Upper lobe of left lung (tissue), 6 donors: ENCODE data around the gene ACY1. TPM values are rescaled to one million over a fixed set of nuclear protein-coding genes. Genes with fewer than 3 reads are reported as not detected.
A peak's percentile ranks its signal among the peaks of the same experiment; 100 is the strongest.

Source experiments
- ATAC-seq, 2 donors: fragments of 200-7000 bp; cut with Tn5 transposase; one replicate each; pipeline ENCODE4 v1.9.1; 2022; ENCODE audit warnings: mild to moderate bottlenecking in 2 of 2, moderate library complexity in 2 of 2; ENCODE audit not compliant: low FRiP score in 2 of 2
- DNase-seq, 2 donors: peaks; one replicate each; pipeline ENCODE4 v3.0.0-alpha.2; 2019 to 2020
- H3K27ac ChIP-seq, 4 donors: fragments of 200-600 bp; sonication (generic); one replicate each; pipeline ENCODE4 v1.5.1; 2016 to 2019
- H3K27me3 ChIP-seq, 4 donors: fragments of 200-600 bp; sonication (generic); one replicate each; pipeline ENCODE4 v1.5.1; 2017 to 2019
- H3K36me3 ChIP-seq, 4 donors: fragments of 200-600 bp; sonication (generic); one replicate each; pipeline ENCODE4 v1.5.1; 2016 to 2019
- H3K4me1 ChIP-seq, 4 donors: fragments of 200-600 bp; sonication (generic); one replicate each; pipeline ENCODE4 v1.5.1; 2018 to 2019
- H3K4me3 ChIP-seq, 4 donors: fragments of 200-600 bp; sonication (generic); one replicate each; pipeline ENCODE4 v1.5.1; 2017 to 2019; ENCODE audit warnings: mild to moderate bottlenecking in 2 of 4, moderate library complexity in 1 of 4
- H3K9me3 ChIP-seq, 4 donors: fragments of 200-600 bp; sonication (generic); one replicate each; pipeline ENCODE4 v1.5.1; 2018 to 2019
- EP300 ChIP-seq, 4 donors: sonication (generic); formaldehyde crosslinking; IDR thresholded peaks; one replicate each; pipeline ENCODE4 v1.5.1; 2017; ENCODE audit warnings: antibody characterized with exemption in 4 of 4, control low read depth in 2 of 4
- POLR2A ChIP-seq, 4 donors: fragments of 450-650 bp; IDR thresholded peaks; one replicate each; pipeline ENCODE4 v1.5.1; 2016 to 2017; ENCODE audit warnings: antibody characterized with exemption in 4 of 4, mild to moderate bottlenecking in 2 of 4
- POLR2AphosphoS5 ChIP-seq, 2 donors: sonication (generic); formaldehyde crosslinking; IDR thresholded peaks; one replicate each; pipeline ENCODE4 v1.5.1; 2017; ENCODE audit warnings: antibody characterized with exemption in 2 of 2
- WGBS, 2 donors: methylation state at CpG; one replicate each; pipeline ENCODE4 v1.1.5; 2017 to 2018; 5-methylcytosine and 5-hydroxymethylcytosine counted together
- total RNA-seq, 6 donors: library from RNA; depleted of rRNA in 4 of 6; stranded (reverse); fragments of >200 nt in 4 of 6; gene quantifications; one replicate each; pipeline versions ENCODE4 v1.1.0 to v1.2.1, GENCODE V29; 2016 to 2021
- TF ChIP-seq, protein P1 (sequence below), 6 experiments: fragments of 450-650 bp in 4 of 6; fragments of 200-600 bp in 2 of 6; sonication (generic) in 2 of 6; IDR thresholded peaks; one replicate each; pipeline ENCODE4 v1.5.1; 2016 to 2019; ENCODE audit warnings: antibody characterized with exemption in 6 of 6
- donor health status: DM: no; HTN: no; CAD: no; lungs with moderate emphysema.
- donor health status: DM: no; HTN: yes; CAD: no; lungs with severe emphysema.

The ACY1 gene
- total RNA-seq, 6 donors from 2014 or later: 17.4 to 65.0 (median 35.9) TPM

DNA sequence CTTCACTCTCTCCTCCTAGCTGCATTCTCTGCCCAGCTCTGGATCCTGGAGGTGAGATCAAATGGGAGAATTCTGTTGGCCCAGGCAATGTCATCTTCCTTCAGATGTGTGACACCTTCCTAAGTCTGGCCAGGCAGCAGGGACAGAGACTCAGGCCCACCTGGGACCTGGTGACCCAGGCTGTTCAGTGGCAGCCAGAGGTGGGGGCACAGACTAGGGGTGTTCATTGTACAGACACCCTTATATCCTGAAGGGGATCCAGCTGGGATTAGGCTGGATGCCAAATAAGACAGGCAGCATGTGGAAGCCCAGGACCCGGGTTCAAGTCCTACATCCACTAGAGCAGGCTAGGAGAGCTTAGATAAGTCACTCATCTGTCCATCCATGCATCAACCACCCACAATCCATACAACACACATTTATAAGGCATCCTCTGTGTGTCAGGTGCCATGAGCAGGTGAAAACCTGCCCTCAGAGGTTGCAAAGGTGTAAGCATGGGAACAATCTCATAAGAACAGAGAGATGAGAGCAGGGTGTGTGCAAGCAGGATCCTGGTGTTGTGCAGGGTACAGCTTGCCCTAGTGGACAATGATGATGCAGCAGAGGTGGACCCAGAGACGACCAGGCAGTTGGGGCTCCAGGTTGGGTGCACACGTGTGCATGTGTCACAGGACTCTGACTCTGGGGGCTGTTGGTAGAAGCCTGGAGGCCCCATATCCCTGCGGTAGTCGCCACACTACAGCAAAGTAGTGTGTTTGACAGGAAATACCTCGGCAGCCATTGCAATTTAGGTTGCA lies 30.7 kb downstream of the ACY1 start:
- no peak for DNase-seq
- Histone ChIP-seq H3K4me3 (no peak overlapping the region), H3K36me3 (no peaks in the 10 kb centered on the region), H3K27me3 (no peaks in the 10 kb centered on the region), H3K9me3 (no peaks in the 10 kb centered on the region), H3K4me1 (peaks cover 8 to 30% (median 13%) of the 10 kb centered on the region in 4 donors), H3K27ac (peak overlapping the region in 3 of 4 donors; percentile 2 to 85 (median 76))
- 67 to 80% methylated on average over 3 to 6 of the region's 6 CpGs for WGBS, 2 donors
- ATAC-seq: no peak
- TF ChIP-seq POLR2A (IDR thresholded peaks at IDR 0.05) (no peak), EP300 (IDR thresholded peaks at IDR 0.05) (no peak)
- TF ChIP-seq, protein P1, sequence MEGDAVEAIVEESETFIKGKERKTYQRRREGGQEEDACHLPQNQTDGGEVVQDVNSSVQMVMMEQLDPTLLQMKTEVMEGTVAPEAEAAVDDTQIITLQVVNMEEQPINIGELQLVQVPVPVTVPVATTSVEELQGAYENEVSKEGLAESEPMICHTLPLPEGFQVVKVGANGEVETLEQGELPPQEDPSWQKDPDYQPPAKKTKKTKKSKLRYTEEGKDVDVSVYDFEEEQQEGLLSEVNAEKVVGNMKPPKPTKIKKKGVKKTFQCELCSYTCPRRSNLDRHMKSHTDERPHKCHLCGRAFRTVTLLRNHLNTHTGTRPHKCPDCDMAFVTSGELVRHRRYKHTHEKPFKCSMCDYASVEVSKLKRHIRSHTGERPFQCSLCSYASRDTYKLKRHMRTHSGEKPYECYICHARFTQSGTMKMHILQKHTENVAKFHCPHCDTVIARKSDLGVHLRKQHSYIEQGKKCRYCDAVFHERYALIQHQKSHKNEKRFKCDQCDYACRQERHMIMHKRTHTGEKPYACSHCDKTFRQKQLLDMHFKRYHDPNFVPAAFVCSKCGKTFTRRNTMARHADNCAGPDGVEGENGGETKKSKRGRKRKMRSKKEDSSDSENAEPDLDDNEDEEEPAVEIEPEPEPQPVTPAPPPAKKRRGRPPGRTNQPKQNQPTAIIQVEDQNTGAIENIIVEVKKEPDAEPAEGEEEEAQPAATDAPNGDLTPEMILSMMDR (IDR thresholded peaks at IDR 0.05): no peak

DNA sequence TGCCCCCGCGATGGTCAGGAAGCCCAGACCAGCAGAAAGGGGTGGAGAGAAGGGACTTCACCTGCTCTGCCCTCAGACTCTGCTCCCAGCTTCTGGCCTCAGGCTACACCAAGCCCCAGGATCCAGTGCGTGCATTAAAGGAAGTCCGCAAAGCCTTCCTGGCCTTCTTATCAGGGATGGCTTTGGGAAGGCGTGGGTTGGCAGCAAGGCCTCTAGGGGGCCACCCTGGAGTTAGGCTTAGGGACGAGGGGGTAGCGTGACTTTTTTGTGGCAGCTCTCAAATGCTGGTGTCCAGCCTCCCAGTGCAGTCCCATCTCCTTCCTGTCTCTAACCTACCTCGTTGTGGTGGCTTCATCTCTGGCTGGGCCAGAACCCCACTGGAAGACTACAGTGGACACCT lies 31.3 kb downstream of the ACY1 start:
- Histone ChIP-seq H3K9me3 (no peaks in the 10 kb centered on the region), H3K4me3 (no peak overlapping the region), H3K4me1 (peaks cover 8 to 30% (median 13%) of the 10 kb centered on the region in 4 donors), H3K36me3 (no peaks in the 10 kb centered on the region), H3K27me3 (no peaks in the 10 kb centered on the region), H3K27ac (no peak overlapping the region)
- ATAC-seq (no peak), DNase-seq (no peak)
- no peak for TF ChIP-seq POLR2AphosphoS5 (IDR thresholded peaks at IDR 0.05)
- TF ChIP-seq, protein P1 (IDR thresholded peaks at IDR 0.05): peak in 2 of 6 experiments; percentile 19 to 26
- 64 to 82% methylated on average over 6 to 8 of the region's 8 CpGs for WGBS, 2 donors

DNA sequence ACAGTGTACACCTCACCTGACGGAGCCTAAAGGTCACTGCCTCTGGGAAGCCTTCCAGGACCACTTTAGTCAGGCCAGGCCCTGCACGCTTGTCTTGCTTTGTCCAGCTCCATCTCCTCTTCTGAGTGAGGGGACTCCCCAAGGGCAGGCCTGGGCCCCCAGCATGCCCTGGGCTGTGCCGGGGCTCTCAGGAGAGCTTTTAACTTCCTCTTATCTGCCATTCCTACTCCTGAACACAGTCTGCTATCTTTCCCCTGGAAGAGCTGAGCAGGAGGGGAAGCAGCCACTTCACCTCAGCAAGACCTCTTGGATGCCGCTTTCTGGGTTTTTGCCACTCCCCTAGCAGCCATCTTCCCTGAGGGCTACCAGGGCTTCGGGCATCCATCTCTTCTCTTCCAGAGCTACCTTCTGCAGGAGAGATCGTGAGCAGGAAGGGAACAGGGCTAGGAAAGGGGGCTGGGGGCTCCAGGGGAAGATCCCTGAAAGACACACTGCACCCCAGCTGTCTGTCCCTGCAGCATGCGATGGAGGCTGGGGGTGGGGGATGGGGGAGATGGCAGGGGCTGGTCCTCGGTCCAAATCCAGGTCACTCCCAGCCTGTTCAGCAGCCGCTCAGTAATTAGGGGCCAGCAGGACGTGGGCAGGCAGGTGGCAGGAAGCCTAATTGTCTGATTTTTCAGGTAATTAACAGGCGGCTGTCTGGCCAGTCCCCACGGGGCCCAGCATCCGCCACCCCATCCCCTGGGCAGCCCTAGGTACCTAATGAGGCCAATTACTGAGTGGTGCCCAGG lies 32.3 kb downstream of the ACY1 start:
- Histone ChIP-seq H3K27me3 (no peaks in the 10 kb centered on the region), H3K4me1 (peaks cover 8 to 30% (median 13%) of the 10 kb centered on the region in 4 donors), H3K4me3 (no peak overlapping the region), H3K36me3 (no peaks in the 10 kb centered on the region), H3K27ac (no peak overlapping the region), H3K9me3 (no peaks in the 10 kb centered on the region)
- TF ChIP-seq, protein P1 (IDR thresholded peaks at IDR 0.05): no peak
- no peak for TF ChIP-seq POLR2AphosphoS5 (IDR thresholded peaks at IDR 0.05)
- no peak for TF ChIP-seq POLR2A (IDR thresholded peaks at IDR 0.05)
- TF ChIP-seq EP300 (IDR thresholded peaks at IDR 0.05): no peak
- DNase-seq (no peak), ATAC-seq (no peak)
- WGBS, 2 donors: 85 to 88% methylated on average over 9 to 13 of the region's 13 CpGs

DNA sequence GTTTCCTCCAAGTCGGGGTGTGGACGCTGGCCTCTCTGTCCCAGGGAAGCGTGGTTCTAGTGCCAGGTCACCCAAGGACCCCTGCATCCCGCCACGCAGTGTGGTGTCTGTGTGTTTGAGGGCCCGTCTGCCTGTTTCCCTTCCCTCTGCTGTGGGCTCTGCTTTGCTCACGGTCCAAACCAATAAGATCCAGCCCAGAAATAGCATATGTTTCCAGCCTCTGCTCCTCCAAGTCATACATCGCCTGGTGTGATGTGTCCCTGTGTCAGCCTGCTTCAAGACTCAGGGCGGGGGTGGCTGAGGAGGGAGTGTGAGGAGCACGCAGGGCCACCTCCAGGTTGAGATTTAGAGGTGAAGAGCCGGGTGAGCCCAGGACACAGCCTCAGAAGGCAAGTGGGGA lies 34.3 kb downstream of the ACY1 start:
- H3K36me3 ChIP-seq: no peaks in the 10 kb centered on the region
- H3K9me3 ChIP-seq: no peaks in the 10 kb centered on the region
- H3K4me1 ChIP-seq: peaks cover 8 to 42% (median 23%) of the 10 kb centered on the region in 4 donors
- H3K27me3 ChIP-seq: no peaks in the 10 kb centered on the region
- 78 to 82% methylated on average over 5 to 11 of the region's 11 CpGs for WGBS, 2 donors
- no peak overlapping the region for H3K4me3 ChIP-seq
- no peak for DNase-seq
- ATAC-seq: no peak
- TF ChIP-seq, protein P1 (IDR thresholded peaks at IDR 0.05): no peak
- TF ChIP-seq EP300 (IDR thresholded peaks at IDR 0.05) (no peak), POLR2AphosphoS5 (IDR thresholded peaks at IDR 0.05) (no peak), POLR2A (IDR thresholded peaks at IDR 0.05) (no peak)
- peak overlapping the region in 2 of 4 donors; percentile 44 to 59 for H3K27ac ChIP-seq
